ENCODE measurements around the gene PFDN2. TPM values are rescaled to one million over a fixed set of nuclear protein-coding genes. Genes with fewer than 3 reads are reported as not detected.
"Not testable (repeated sequence)": the region's sequence is repeated elsewhere in the genome, so short reads cannot be mapped to it uniquely, and the experiment has no call there.

The PFDN2 gene
- total RNA-seq, 1 experiment from 2014 or later: 85.6 TPM

DNA sequence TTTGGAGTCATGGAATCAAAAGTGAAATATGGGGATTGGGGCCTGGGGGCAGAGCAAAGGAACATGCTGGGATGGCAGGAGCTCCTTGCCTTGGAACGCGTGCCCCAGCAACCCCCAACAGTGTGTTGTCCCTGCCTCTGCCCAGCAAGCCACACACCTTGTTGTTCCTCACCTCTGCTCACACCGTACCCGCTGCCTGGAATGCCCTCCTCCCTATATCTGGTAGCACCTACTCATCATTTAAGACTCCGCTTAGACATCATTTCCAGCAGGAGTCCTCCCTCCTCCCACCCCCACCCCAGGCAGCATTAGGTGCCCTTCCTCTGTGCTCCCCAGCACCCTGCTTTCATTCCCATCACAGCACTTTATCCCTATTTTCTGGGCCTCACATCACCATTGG, 36.3 kb downstream of the PFDN2 start:
- DNase-seq (ENCODE audit: low spot score): no peak

DNA sequence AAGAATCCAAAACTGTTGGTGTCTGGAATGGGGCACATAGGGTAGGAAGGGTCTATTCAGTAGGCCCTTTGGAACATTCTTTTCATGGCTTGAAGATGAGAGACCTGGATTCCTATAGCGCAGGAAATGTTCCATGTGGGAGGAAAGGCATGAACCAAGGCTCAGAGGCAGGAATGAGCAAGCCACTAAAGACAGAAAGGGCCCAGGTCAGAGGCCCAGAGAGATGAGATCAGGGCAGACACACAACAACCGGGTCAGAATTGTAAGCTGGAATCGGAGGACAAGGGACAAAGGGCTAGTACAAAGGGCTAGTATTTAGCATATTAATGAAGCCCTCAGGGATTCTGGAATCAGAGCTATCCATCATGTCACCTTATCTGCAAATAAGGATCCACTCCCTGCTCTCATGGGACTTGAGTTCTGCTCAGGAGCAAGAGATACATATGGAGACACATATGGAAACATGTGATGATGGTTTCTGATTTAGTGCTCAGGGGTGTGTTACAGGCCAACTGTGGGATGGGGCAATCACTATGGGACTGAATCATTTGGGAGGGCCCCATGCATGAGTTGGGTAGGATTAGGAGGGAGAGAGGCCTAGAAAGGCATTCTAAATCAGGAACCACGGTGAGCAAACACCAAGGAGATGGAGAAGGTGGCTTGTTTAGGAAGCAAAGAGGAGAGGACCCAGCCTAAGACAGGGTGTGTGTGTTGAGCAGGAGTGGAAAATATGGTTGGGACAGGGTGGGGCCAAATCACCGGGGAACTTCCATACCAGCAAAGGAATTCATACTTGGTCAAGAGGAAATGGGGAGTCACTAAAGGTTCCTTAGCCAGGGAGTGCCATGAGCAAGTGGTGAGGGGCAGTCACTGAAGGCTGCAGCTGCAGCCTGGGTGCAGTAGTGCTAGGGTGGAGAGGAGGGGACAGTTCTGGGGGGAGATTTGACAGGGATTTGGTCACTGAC, 37.1 kb downstream of the PFDN2 start:
- DNase-seq (ENCODE audit: low spot score): no peak

DNA sequence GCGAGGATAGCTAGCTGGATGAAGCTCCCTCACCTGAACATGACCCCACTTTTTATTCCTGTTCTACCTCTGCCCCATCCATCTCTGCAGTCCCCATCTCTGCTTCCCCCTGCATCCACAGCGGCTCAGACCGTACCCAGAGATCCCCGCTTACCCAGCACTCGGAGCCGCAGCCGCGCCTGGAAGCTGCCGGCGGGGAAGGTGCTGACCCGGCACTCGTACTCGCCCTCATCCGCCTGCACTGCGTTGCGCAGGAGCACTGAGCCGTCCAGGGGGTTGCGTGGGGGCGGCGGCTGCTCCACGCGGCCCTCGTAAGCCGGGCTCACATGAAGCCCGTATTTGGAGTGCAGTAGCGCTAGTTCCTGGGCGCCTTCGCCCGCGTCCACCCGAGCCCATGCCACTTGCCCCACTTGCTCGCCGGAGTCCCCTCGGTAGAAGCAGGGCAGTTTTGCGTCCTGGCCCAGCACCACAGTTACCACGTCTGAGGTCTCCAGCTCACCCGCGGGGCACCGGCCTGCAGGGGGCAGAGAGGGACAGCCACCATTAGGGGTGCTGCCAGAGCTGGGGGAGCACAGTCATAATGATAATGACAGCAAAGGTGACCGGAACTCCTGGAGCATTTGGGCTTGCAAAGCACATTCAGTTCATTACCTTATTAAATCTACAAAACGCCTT, 38.3 kb downstream of the PFDN2 start:
- DNase-seq (ENCODE audit: low spot score): no peak

DNA sequence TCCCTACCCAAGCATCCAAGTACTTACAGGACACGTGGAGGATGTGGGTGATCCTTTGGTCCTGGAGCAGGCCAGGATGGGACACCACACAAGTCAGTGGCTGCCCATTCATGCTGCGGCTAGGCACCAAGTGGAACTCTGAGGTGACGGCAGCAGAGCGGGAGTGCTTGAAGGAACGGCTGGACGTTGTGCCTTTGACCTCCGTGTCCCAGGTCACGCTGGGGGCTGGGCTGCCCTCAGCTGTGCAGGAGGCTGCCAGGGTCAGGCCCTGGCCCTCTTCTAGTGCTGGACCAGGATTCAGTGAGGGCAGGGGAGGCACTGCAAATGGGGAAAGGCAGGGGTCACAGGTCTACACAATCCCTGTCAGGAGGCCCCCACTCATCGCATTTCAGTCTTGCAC, 40.4 kb downstream of the PFDN2 start:
- no peak for DNase-seq (ENCODE audit: low spot score)

DNA sequence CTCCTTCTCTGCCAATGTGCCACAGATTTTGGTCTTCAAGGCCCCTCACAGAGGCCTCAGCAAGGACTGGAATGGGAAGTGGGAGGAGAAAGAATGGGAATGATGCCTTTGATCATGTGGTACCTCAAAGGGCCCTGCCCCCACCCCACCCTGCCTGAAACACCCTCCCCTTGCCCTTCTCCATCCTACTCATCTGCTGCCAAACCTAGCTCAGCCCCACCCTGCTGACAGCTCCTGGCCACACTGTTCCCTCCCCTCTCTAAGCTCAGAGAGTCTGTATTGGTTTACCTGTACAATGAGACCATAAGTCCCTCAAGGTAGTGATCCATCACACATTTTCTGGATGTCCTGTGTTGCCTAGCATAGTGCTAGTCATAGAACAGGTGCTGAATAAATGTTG, 41.4 kb downstream of the PFDN2 start:
- DNase-seq (ENCODE audit: low spot score): no peak

DNA sequence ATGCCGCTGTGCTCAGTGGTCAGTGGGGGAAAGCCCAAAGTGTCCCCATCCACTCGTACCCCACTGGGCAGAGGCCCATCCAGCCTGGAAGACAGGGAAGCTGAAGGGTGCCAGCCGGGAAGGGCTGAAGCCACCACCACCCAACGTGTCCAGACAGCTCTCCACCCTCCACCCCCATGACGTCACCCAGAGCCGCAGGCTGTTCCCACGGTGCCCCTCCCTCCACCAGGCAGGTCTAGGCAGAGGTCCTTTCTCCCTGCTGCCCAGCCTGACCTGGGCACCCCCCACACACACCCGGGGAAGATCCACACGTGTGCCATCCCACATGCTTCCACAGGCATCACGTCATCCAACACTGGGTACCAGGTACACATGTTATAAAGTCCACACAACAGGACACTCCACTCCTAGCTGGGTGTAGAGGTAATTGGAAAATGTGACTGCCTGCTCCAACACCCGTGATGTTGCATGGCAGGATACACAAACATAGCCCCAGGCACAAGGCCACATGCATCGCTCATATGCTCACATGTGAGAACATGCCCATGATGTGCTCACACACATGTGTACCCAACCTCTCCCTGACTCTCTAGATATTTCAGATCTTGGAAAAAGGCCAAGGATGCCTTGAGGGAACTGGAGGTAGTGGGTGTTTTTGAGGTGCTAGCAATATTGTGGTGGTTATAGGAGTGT, 43.0 kb downstream of the PFDN2 start:
- DNase-seq (ENCODE audit: low spot score): no peak

DNA sequence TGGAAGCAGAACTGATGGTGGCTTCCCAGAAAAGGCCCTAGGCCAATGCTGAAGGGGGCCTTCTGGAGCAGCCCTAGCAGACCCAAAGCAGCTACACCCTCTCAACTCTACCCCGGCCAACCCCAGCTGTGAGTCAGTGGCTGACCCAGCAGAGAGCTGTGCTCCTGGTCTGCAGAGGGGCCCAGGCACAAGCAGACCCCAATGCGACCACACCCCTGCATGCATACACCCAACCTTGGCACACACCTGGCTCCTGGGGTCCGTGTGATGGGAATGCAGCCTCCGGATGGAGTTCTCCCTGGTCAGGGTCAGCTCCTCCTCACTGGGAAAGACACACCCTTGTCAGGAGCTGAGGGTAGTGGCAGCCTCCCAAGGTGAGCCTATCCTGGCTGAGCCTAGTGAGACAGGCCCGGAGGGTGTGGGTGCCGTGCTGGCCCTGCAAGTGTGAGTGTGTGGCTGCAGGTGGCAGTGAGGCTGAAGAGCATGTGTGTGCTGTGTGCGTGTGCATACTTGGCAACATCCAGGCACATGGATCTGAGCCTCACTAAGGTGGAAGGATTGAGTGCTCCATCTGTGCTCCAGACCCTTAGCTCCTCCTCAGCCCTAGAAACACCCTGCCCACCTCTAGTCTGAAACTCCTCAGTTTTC, 44.2 kb downstream of the PFDN2 start:
- DNase-seq (ENCODE audit: low spot score): no peak

DNA sequence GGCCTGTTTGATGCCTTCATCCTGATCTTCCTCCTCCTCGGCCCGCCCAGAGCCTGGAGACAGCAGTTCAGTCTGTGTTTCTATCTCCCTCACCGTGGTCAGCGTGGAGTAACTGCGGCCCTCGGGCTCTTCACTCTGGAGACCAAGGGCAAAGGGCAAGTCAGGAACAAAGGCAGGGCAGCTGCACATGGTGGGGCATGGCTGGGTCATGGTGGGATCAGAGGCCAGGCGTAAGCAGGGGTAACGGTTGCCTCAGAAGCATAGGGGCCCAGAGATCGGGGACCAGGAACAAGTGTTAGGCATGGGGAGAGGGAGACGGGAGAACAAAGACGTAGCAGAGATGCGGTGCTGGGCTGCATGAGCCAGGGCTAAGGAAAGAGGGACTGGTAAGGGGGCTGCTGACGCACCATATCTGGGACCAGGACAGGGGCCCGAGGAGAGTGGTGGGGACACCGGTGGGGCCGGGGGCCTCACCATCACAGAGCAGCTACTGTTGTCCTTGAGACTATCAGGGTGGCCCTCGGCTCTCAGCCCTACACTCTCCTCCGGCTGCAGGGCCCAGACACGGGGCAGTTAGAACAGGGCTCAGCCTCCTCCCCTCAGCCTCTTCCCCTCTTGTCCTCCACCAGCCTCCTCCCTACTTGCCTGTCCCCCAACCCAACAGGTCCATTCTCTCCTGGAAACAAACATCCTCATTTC, 44.9 kb downstream of the PFDN2 start:
- DNase-seq (ENCODE audit: low spot score): no peak

DNA sequence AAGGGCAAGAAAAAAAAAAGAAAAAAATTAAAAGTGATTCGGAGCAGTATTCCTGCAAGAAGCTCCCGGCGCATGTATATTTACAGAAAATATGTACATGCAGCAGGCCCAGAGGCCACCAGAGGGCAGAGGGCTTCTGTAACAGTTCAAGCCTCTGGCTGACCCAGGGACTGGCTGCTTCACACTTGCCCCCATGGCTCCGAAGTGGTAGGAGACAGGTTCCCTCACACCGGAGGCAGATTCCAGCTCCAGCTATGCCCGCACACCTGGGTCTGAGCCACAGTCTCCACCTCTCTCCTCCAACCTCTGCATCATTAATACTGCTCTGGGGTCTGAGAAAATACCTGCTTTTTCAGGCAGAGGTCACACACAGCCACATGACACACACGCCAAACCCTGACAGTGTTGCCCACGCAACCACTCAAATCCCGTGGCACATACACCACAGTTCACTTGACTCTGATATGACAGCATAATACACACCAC, 45.9 kb downstream of the PFDN2 start:
- no peak for DNase-seq (ENCODE audit: low spot score)

DNA sequence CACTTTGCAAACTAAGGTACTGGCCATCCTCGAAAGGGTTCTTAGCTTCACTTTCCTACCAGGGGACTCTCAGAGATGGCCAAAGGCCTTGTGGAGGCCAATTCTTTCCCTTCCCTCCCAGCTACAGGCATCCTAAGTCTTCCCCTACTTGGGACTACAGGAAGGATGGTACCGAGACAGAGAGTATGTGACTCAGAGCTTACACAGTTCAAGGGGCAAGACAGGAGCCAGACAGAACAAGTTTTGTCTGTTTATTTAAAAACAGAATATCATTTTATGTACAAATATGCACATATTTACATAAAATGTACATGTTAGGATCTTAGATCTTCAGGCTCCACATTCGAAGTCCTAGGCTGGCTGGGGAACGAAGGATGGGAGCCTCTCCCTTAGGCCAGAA, 47.1 kb downstream of the PFDN2 start:
- no peak for DNase-seq (ENCODE audit: low spot score)

DNA sequence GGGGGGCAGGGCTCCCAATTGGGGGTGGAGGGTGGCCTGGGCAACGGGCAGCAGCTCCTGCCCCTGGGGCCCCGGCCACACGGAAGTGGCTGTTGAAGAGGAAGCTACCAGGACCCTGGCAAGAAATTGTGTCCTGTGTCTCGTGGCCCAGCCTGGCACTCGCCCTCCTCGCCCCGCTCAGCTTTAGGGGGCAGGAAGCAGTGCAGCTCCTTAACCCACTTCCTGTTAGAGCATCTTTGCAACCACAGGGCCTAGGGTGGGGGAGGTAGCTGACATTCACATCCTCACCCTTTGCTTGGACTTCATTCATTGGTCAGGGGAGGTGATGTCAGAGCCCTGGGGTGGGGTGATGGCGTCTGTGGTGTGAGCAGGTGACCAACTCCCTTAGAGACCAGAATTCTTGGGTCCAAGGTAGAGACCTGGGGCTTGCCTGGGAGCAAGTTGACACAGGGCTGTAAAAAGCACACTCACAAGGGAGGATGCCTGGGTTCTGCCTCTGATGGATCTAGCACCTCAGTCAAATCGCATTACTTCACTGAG, 48.0 kb downstream of the PFDN2 start, which contains the start of gene ARHGAP30:
Gene ARHGAP30, minus strand, starts transcription at position 161 of the 540 bp plus-strand sequence. CDS start 267 bp downstream, outside the sequence.
- DNase-seq (ENCODE audit: low spot score): no peak

DNA sequence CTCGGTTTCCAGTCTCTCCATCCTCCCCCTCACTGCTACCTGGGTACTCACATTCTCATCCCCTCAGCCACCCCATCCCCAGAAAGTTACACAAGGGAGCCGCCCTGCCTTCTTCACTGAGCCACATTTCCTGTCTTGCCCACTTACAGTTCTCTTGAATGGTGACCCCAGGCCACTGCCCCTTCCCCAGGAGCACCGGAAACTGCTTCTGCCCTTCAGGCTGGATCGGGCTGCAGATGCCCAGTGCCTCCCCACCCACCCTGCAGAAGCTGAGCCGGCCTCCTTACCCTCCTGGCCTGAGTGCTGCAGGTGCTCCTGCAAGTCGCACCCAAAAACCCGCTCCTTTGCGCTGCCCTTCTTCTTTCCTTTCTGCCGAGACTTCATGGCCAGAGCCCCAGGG, 48.6 kb downstream of the PFDN2 start:
- DNase-seq (ENCODE audit: low spot score): no peak

DNA sequence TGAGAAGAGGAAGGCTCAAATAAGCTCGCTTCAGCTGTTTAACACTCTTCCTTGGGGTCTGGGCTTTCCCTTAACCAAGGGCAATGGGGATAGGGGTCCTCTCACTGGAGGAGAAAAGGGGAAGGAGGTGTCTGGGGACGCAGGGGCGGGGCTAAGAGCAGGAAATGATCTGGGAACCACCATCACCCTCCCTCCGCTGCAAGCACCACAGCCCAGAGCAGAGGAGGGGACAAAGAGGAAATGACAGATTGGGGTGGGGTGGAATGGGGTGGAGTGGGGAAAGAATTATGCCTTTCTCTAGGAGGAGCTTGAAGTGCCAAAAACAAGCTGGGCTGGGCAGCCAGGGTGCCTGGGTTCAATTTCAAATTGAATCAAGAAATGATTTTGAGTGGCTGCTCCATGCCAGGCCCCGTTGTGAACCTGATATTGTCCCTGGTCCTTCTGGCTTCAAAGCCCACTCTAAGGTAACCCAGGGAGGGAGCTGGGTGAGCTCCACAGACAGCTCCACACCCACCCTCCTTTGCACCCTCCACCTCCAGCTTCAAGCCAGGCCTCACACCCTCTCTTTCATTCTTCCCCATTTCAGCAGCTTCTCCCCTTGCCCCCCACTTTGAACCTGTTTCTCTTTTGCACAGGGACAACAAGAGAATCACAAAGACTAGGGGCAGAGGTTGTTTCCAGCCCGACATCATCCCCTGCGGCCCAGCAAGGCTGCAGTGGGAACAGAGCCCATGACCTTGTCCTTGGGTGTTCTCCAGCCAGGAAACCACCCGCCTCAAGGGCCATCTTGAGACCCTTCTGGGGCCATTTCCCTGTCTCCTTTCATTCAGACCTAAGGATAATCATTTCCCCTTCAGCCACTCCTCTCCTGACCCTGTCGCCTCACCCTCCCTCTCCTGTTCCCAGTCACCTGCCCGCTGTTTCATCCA, 49.3 kb downstream of the PFDN2 start:
- no peak for DNase-seq (ENCODE audit: low spot score)

DNA sequence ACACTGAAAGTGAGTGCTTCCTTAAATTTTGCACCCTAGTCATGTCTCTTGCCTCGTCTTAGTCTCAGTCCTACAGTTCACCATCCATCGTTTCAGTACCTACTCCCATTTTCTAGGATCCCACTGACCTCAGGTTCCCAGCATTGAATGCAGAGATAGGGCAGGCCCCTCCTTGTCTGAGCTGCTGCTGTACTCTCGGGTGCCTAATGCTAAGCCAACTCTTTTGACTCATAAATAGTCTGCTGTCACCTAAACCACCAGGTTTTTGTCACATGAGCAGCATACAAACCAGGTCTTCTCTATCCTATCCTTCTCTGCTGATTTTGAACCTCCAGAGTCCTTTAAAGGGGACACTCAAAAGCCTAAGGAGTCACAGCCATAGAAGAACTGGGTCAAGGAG, 51.1 kb downstream of the PFDN2 start:
- DNase-seq (ENCODE audit: low spot score): no peak

DNA sequence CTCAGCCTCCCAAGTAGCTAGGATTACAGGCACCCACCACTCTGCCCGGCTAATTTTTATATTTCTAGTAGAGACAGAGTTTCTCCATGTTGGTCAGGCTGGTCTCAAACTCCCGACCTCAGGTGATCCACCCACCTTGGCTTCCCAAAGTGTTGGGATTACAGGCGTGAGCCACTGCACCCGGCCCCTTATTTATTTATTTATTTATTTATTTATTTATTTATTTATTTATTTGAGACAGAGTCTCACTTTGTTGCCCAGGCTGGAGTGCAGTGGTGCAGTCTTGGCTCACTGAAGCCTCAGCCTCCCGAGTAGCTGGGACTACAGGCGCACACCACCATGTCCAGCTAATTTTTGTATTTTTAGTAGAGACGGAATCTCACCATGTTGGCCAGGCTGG, 52.2 kb downstream of the PFDN2 start:
- DNase-seq (ENCODE audit: low spot score): not testable (repeated sequence)

DNA sequence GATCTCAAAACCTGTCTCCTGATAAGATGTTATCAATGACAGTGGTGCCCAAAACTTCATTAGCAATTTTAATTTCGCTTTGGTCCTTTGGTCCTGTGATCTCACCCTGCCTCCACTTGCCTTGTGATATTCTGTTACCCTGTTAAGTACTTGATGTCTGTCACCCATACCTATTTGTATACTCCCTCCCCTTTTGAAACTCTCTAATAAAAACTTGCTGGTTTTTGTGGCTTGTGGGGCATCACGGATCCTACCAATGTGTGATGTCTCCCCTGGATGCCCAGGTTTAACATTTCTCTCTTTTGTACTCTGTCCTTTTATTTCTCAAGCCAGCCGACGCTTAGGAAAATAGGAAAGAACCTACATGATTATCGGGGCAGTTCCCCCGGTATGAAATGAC, 53.9 kb downstream of the PFDN2 start:
- not testable (repeated sequence) for DNase-seq (ENCODE audit: low spot score)

DNA sequence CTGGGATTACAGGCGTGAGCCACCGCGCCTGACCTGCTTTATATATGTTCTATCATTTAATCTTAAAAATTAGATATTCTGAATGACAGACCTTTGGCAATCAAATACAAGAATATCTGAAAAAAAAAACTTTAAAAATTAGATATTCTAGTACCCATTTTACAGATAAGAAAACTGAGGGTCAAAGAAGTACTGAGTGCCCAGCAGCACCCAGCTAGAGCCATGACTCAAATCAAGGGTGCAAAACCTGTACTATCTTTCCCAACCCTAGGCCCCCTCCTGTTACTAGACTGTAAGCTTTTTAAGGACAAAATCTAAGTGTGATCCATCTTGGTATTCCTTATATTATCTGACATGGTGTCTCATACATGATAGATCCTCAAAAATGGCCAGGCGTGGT, 56.4 kb downstream of the PFDN2 start:
- DNase-seq (ENCODE audit: low spot score): no peak

DNA sequence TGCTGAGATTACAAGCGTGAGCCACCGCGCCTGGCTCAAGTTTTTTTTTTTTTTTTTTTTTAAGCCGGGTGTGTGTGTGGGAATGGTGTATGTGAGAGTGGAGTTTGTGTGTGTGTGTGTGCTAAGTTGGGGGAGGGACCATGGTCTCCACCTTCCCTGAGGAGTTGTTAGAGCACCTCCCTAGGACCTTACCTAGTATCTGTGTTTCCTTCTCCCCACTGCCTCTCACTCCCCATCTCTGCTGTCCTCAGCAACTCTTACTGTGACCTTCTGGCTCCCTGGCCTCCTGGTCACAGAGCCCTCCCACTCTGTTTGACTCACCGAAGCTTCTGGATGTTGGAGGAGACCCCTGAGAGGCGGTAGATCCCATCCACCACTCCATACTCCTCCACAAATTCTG, 58.5 kb downstream of the PFDN2 start:
- no peak for DNase-seq (ENCODE audit: low spot score)

DNA sequence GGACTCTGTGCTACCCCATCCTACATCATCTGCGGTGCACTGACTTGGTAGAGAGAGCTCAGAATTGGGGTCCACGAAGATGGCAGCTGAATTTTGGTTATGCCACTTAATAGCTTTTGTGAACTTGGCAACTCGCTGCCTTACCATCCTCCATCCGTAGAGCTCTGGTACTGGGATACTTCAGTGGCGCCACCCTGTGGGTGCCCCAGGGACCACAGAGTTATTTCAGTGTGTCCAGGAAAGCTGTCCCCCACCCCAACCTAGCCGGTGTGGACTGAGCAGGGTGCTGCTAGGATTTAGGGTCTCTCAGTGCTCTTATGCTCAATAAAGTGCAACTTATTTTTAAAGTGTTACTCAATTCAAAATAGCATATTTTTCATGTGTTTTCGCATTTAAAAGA, 63.0 kb downstream of the PFDN2 start:
- no peak for DNase-seq (ENCODE audit: low spot score)

DNA sequence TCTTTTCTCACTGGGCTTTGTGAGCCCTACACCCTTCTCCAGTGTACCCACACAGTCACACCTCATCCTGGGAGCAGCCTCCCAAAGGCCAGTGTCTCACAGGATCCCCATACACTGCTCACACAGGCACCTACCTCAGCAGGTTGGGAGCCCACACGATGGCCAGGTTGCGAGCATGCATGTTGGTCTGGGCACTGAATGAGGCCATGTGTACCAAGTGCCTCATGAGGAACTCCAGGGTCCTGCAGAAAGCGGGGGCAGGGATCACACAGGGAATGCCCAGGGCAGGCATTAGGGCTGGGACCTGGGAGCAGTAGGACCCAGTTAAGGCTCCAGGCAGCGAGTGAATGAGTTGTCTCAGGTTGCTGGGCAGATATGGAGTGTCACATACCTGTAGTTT, 63.6 kb downstream of the PFDN2 start:
- DNase-seq (ENCODE audit: low spot score): no peak
